ENCODE results near the gene MOSPD3. TPM values are rescaled to one million over a fixed set of nuclear protein-coding genes. Genes with fewer than 3 reads are reported as not detected.

Gene MOSPD3
- total RNA-seq, 1 donor from 2014 or later, result 2.6 TPM

GRCh38 chr7:100621554-100621953 lies 9.2 kb downstream of the MOSPD3 start:
- Histone ChIP-seq H3K4me1 (ENCODE audit: control insufficient read depth in 3 of 3, insufficient read depth in 3 of 3, low read length in 3 of 3) (peaks cover 0 to 4% (median 2%) of the 10 kb centered on the region in 3 donors), H3K27me3 (ENCODE audit: control insufficient read depth in 3 of 3, insufficient read depth in 3 of 3, low read length in 3 of 3) (peaks cover 0 to 9% (median 5%) of the 10 kb centered on the region in 3 donors), H3K9ac (ENCODE audit: low read depth in 1 of 3, low read length in 3 of 3) (no peak overlapping the region), H3K9me3 (ENCODE audit: control insufficient read depth in 3 of 3, low read length in 3 of 3) (no peaks in the 10 kb centered on the region), H3K36me3 (ENCODE audit: control insufficient read depth in 3 of 3, insufficient read depth in 3 of 3, low read length in 3 of 3) (peaks cover 0 to 4% (median 3%) of the 10 kb centered on the region in 3 donors), H3K27ac (ENCODE audit: low read depth, low read length) (no peak overlapping the region), H3K4me3 (ENCODE audit: low read length in 3 of 3) (no peak overlapping the region)

GRCh38 chr7:100623951-100624824 lies 11.8 kb downstream of the MOSPD3 start:
- Histone ChIP-seq H3K27ac (ENCODE audit: low read depth, low read length) (no peak overlapping the region), H3K27me3 (ENCODE audit: control insufficient read depth in 3 of 3, insufficient read depth in 3 of 3, low read length in 3 of 3) (peaks cover 7 to 17% (median 16%) of the 10 kb centered on the region in 3 donors), H3K4me1 (ENCODE audit: control insufficient read depth in 3 of 3, insufficient read depth in 3 of 3, low read length in 3 of 3) (peaks cover 0 to 8% (median 4%) of the 10 kb centered on the region in 3 donors), H3K9me3 (ENCODE audit: control insufficient read depth in 3 of 3, low read length in 3 of 3) (no peaks in the 10 kb centered on the region), H3K9ac (ENCODE audit: low read depth in 1 of 3, low read length in 3 of 3) (no peak overlapping the region), H3K4me3 (ENCODE audit: low read length in 3 of 3) (no peak overlapping the region), H3K36me3 (ENCODE audit: control insufficient read depth in 3 of 3, insufficient read depth in 3 of 3, low read length in 3 of 3) (peaks cover 0 to 4% (median 0%) of the 10 kb centered on the region in 3 donors)

DNA sequence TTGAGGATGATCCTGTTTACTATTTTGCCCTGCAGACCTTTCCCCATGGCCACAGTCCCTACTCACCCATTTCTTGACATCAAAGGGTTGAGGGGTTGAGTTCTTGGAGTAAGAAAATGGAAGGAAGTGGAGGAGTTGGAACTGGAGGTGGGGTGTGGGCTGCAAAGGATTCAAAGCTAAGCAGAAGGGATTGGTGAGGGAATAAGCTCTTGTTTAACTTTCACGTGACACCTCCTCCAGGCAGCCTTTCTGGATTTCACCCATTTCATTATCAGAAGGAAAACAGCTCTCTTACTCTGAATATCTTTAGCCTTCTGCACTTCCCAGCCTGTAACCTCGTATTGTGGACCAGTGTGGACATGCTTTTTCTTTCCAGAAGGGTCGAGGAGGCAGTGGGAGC lies 13.7 kb downstream of the MOSPD3 start:
- Histone ChIP-seq H3K27ac (ENCODE audit: low read depth, low read length) (no peak overlapping the region), H3K9ac (ENCODE audit: low read depth in 1 of 3, low read length in 3 of 3) (no peak overlapping the region), H3K27me3 (ENCODE audit: control insufficient read depth in 3 of 3, insufficient read depth in 3 of 3, low read length in 3 of 3) (peaks cover 7 to 21% (median 16%) of the 10 kb centered on the region in 3 donors), H3K9me3 (ENCODE audit: control insufficient read depth in 3 of 3, low read length in 3 of 3) (no peaks in the 10 kb centered on the region), H3K4me1 (ENCODE audit: control insufficient read depth in 3 of 3, insufficient read depth in 3 of 3, low read length in 3 of 3) (peaks cover 0 to 8% (median 4%) of the 10 kb centered on the region in 3 donors), H3K36me3 (ENCODE audit: control insufficient read depth in 3 of 3, insufficient read depth in 3 of 3, low read length in 3 of 3) (no peaks in the 10 kb centered on the region), H3K4me3 (ENCODE audit: low read length in 3 of 3) (no peak overlapping the region)

GRCh38 chr7:100626530-100627237 lies 14.3 kb downstream of the MOSPD3 start:
- Histone ChIP-seq H3K4me3 (ENCODE audit: low read length in 3 of 3) (peak overlapping the region in 2 of 3 donors; percentile 13 to 26), H3K27ac (ENCODE audit: low read depth, low read length) (no peak overlapping the region), H3K9me3 (ENCODE audit: control insufficient read depth in 3 of 3, low read length in 3 of 3) (no peaks in the 10 kb centered on the region), H3K9ac (ENCODE audit: low read depth in 1 of 3, low read length in 3 of 3) (peak overlapping the region in 1 of 3 donors; percentile 25), H3K4me1 (ENCODE audit: control insufficient read depth in 3 of 3, insufficient read depth in 3 of 3, low read length in 3 of 3) (peaks cover 0 to 8% (median 4%) of the 10 kb centered on the region in 3 donors), H3K36me3 (ENCODE audit: control insufficient read depth in 3 of 3, insufficient read depth in 3 of 3, low read length in 3 of 3) (no peaks in the 10 kb centered on the region), H3K27me3 (ENCODE audit: control insufficient read depth in 3 of 3, insufficient read depth in 3 of 3, low read length in 3 of 3) (peaks cover 9 to 23% (median 19%) of the 10 kb centered on the region in 3 donors)

DNA sequence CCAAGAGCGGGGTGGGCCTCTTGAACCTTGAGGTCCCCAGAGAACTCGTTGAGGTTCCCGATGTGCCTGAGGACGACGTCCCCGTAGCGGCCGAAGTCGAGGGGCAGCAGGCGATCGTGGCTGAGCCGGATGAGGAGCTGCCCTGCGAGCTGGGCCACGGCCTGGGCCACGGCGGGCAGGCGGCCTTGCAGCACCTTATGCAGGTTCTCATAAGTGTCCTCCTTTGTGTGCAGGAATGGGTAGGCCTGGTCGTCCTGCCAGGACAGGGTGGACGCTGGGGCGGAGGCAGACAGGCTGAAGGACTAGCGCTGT lies 14.9 kb downstream of the MOSPD3 start:
- H3K27ac ChIP-seq (ENCODE audit: low read depth, low read length), result no peak overlapping the region

DNA sequence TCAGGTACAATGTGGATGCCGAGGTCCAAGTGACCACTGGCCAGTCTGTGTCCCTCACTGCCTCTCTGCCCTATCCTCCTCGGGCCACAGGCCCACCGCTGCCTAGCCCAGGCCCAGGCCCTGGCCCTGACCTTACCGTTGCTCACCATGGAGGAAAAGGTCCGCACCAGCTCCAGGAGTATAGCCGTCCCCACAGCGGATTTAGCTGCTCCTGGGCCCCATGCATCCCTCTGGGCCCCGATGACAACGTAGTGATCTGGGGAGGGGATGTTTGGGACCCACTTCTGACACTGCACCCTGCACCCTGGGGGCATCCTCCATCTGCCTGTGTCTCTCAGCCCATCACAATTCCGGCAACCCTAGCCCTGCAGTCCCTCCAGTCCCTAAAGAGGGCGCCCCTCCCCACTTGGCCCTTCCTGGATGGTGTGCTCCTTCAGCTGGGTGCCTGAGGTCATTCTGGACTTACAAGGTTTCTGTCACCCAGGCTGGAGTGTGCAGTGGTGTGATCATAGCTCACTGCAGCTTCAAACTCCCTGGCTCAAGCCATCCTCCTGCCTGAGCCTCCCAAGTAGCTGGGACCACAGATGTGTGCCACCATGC lies 16.9 kb downstream of the MOSPD3 start:
- Histone ChIP-seq H3K27ac (ENCODE audit: low read depth, low read length) (no peak overlapping the region), H3K27me3 (ENCODE audit: control insufficient read depth in 3 of 3, insufficient read depth in 3 of 3, low read length in 3 of 3) (peaks cover 29 to 44% (median 40%) of the 10 kb centered on the region in 3 donors), H3K36me3 (ENCODE audit: control insufficient read depth in 3 of 3, insufficient read depth in 3 of 3, low read length in 3 of 3) (no peaks in the 10 kb centered on the region), H3K4me1 (ENCODE audit: control insufficient read depth in 3 of 3, insufficient read depth in 3 of 3, low read length in 3 of 3) (peaks cover 7 to 15% (median 12%) of the 10 kb centered on the region in 3 donors), H3K4me3 (ENCODE audit: low read length in 3 of 3) (no peak overlapping the region), H3K9ac (ENCODE audit: low read depth in 1 of 3, low read length in 3 of 3) (no peak overlapping the region), H3K9me3 (ENCODE audit: control insufficient read depth in 3 of 3, low read length in 3 of 3) (no peaks in the 10 kb centered on the region)

More for the DNA sequence above, 14.9 kb downstream of the MOSPD3 start:
- peaks cover 0 to 8% (median 4%) of the 10 kb centered on the region in 3 donors for H3K4me1 ChIP-seq (ENCODE audit: control insufficient read depth in 3 of 3, insufficient read depth in 3 of 3, low read length in 3 of 3)
- H3K27me3 ChIP-seq (ENCODE audit: control insufficient read depth in 3 of 3, insufficient read depth in 3 of 3, low read length in 3 of 3), result peaks cover 14 to 28% (median 23%) of the 10 kb centered on the region in 3 donors
- H3K4me3 ChIP-seq (ENCODE audit: low read length in 3 of 3), result no peak overlapping the region
- H3K9ac ChIP-seq (ENCODE audit: low read depth in 1 of 3, low read length in 3 of 3), result no peak overlapping the region
- no peaks in the 10 kb centered on the region for H3K36me3 ChIP-seq (ENCODE audit: control insufficient read depth in 3 of 3, insufficient read depth in 3 of 3, low read length in 3 of 3)
- H3K9me3 ChIP-seq (ENCODE audit: control insufficient read depth in 3 of 3, low read length in 3 of 3), result no peaks in the 10 kb centered on the region

DNA sequence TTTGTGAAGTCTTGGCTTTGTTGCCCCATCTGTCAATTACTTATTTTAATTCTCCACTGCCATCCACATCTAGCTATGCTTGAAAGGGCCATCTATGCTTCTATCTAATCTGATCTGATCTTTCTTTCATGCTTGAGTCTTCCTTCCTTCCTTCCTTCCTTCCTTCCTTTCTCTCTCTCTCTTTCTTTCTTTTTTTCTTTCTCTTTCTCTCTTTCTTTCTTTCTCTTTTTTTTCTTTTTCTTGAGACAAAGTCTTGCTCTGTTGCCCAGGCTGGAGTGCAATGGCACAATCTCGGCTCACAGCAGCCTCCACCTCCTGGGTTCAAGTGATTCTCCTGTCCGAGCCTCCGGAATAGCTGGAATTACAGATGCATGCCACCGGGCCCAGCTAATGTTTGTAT lies 17.7 kb downstream of the MOSPD3 start:
- no peak overlapping the region for H3K9ac ChIP-seq (ENCODE audit: low read depth in 1 of 3, low read length in 3 of 3)
- H3K27me3 ChIP-seq (ENCODE audit: control insufficient read depth in 3 of 3, insufficient read depth in 3 of 3, low read length in 3 of 3), result peaks cover 32 to 44% (median 44%) of the 10 kb centered on the region in 3 donors
- H3K4me1 ChIP-seq (ENCODE audit: control insufficient read depth in 3 of 3, insufficient read depth in 3 of 3, low read length in 3 of 3), result peaks cover 7 to 15% (median 12%) of the 10 kb centered on the region in 3 donors
- no peaks in the 10 kb centered on the region for H3K36me3 ChIP-seq (ENCODE audit: control insufficient read depth in 3 of 3, insufficient read depth in 3 of 3, low read length in 3 of 3)
- no peak overlapping the region for H3K27ac ChIP-seq (ENCODE audit: low read depth, low read length)
- H3K9me3 ChIP-seq (ENCODE audit: control insufficient read depth in 3 of 3, low read length in 3 of 3), result no peaks in the 10 kb centered on the region
- no peak overlapping the region for H3K4me3 ChIP-seq (ENCODE audit: low read length in 3 of 3)

DNA sequence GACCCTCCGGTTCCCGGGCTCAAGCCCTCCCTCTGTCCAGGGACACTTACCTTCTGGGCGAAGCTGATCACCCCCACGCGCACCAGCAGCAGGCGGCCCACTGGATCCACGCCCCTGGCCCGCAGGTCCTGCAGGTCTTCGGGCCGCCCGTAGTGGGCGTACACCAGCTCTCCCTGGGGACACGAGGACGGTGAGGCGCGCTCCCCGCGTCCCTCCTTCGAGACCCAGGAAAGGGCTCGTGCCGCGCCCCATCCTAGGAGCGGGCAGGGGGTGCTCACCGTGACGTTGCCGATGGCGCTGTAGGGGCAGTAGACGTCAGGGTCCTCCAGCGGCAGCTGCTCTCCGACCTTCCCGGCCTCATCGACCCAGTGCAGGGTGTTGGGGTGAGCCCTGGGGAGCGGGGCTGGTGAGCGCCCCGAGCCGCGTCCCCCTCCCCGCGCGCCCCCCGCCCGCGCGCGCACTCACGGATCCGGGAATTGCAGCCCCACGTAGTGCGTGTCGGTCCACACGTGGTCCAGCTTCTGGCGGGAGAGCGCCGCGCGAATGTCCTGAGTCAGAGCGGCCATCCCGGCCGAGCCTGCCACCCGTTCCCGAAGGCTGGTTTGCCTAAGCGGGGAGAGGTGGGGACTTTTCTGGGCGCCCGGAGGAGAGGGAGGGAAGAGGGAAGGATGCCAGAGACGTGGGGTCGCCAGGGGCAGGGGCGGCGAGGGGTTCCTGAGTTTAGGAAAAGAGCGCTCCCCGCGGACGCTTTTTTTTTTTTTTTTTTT lies 20.8 kb downstream of the MOSPD3 start:
- H3K9ac ChIP-seq (ENCODE audit: low read depth in 1 of 3, low read length in 3 of 3), result peak overlapping the region in 1 of 3 donors; percentile 16
- H3K4me1 ChIP-seq (ENCODE audit: control insufficient read depth in 3 of 3, insufficient read depth in 3 of 3, low read length in 3 of 3), result peaks cover 7 to 8% (median 7%) of the 10 kb centered on the region in 3 donors
- no peaks in the 10 kb centered on the region for H3K9me3 ChIP-seq (ENCODE audit: control insufficient read depth in 3 of 3, low read length in 3 of 3)
- peaks cover 25 to 28% (median 27%) of the 10 kb centered on the region in 3 donors for H3K27me3 ChIP-seq (ENCODE audit: control insufficient read depth in 3 of 3, insufficient read depth in 3 of 3, low read length in 3 of 3)
- H3K27ac ChIP-seq (ENCODE audit: low read depth, low read length), result no peak overlapping the region
- H3K36me3 ChIP-seq (ENCODE audit: control insufficient read depth in 3 of 3, insufficient read depth in 3 of 3, low read length in 3 of 3), result no peaks in the 10 kb centered on the region
- H3K4me3 ChIP-seq (ENCODE audit: low read length in 3 of 3), result peak overlapping the region; percentile 28 to 58 (median 54)

GRCh38 chr7:100639995-100640516 lies 27.7 kb downstream of the MOSPD3 start:
- H3K27ac ChIP-seq (ENCODE audit: low read depth, low read length), result no peak overlapping the region
- H3K9ac ChIP-seq (ENCODE audit: low read depth in 1 of 3, low read length in 3 of 3), result no peak overlapping the region
- no peaks in the 10 kb centered on the region for H3K36me3 ChIP-seq (ENCODE audit: control insufficient read depth in 3 of 3, insufficient read depth in 3 of 3, low read length in 3 of 3)
- H3K4me1 ChIP-seq (ENCODE audit: control insufficient read depth in 3 of 3, insufficient read depth in 3 of 3, low read length in 3 of 3), result no peaks in the 10 kb centered on the region
- H3K27me3 ChIP-seq (ENCODE audit: control insufficient read depth in 3 of 3, insufficient read depth in 3 of 3, low read length in 3 of 3), result peaks cover 8 to 31% (median 30%) of the 10 kb centered on the region in 3 donors
- no peaks in the 10 kb centered on the region for H3K9me3 ChIP-seq (ENCODE audit: control insufficient read depth in 3 of 3, low read length in 3 of 3)
- H3K4me3 ChIP-seq (ENCODE audit: low read length in 3 of 3), result no peak overlapping the region
